Panc1 (cell line): ENCODE measurements around the gene SOX11. TPM values are rescaled to one million over a fixed set of nuclear protein-coding genes. Genes with fewer than 3 reads are reported as not detected.

Experiments used
- ATAC-seq: fragments of 200-7000 bp; cut with Tn5 transposase; 2 replicates; pipeline ENCODE4 v1.9.1; 2020; ENCODE audit warnings: mild to moderate bottlenecking, moderate library complexity
- BruUV-seq: library from RNA; stranded (reverse); fragments of 400-500 nt; replicated peaks from 2 replicates; lab custom pipeline; 2021; lab: Mats Ljungman, UMichigan
- CTCF ChIA-PET: fragments of 300-600 bp; sonication (Branson Sonifier 250); formaldehyde crosslinking; loops from one replicate; lab custom pipeline; 2022; ENCODE audit warnings: antibody characterized with exemption; lab: Charles Lee
- POLR2A ChIA-PET: fragments of 300-600 bp; sonication (Branson Sonifier 250); formaldehyde crosslinking; loops from one replicate; lab custom pipeline; 2022; ENCODE audit warnings: antibody characterized with exemption; lab: Charles Lee
- DNase-seq: peaks from one replicate; pipeline ENCODE4 v3.0.0-alpha.2; 2010; ENCODE audit warnings: low read depth, low spot score
- H3K27ac ChIP-seq: 2 replicates; pipeline ENCODE4 v1.5.1; 2011; ENCODE audit warnings: mild to moderate bottlenecking, low read length, inconsistent platforms
- H3K27me3 ChIP-seq: fragments of 200-500 bp; sonication (Bioruptor generic); 2 replicates; pipeline ENCODE4 v1.6.0; 2014; ENCODE audit warnings: low read length, inconsistent platforms; ENCODE audit not compliant: control insufficient read depth, insufficient read depth
- H3K36me3 ChIP-seq: fragments of 200-500 bp; sonication (Bioruptor generic); 2 replicates; pipeline ENCODE4 v1.5.1; 2014; ENCODE audit warnings: inconsistent platforms, mild to moderate bottlenecking, low read length, moderate library complexity; ENCODE audit not compliant: control insufficient read depth, insufficient read depth
- H3K4me1 ChIP-seq: 2 replicates; pipeline ENCODE4 v1.5.1; 2011; ENCODE audit warnings: inconsistent platforms, mild to moderate bottlenecking, low read length, moderate library complexity; ENCODE audit not compliant: control insufficient read depth, insufficient read depth
- H3K4me3 ChIP-seq, 2 experiments: 2 replicates each; pipeline ENCODE4 v1.5.1; 2011 to 2012; ENCODE audit warnings: low read depth in 2 of 2, low read length in 2 of 2, mild to moderate bottlenecking in 2 of 2, inconsistent platforms in 1 of 2, moderate library complexity in 1 of 2
- H3K9me3 ChIP-seq: fragments of 200-500 bp; sonication (Bioruptor generic); 2 replicates; pipeline ENCODE4 v1.5.1; 2014; ENCODE audit warnings: low read depth, mild to moderate bottlenecking, inconsistent platforms, low read length, moderate library complexity; ENCODE audit not compliant: control insufficient read depth, insufficient read depth
- POLR2AphosphoS5 ChIP-seq: IDR thresholded peaks from 2 replicates; pipeline ENCODE4 v1.6.1; 2012; ENCODE audit warnings: mild to moderate bottlenecking, low read depth, low read length, moderate library complexity
- SIN3A ChIP-seq: IDR thresholded peaks from 2 replicates; pipeline ENCODE4 v1.6.1; 2012; ENCODE audit warnings: low read depth, mild to moderate bottlenecking, low read length, moderate library complexity, borderline replicate concordance; ENCODE audit not compliant: insufficient read depth
- TCF7L2 ChIP-seq: IDR thresholded peaks from 2 replicates; pipeline ENCODE4 v1.6.1; 2011; ENCODE audit warnings: mild to moderate bottlenecking, low read depth, low read length, inconsistent platforms
- in situ Hi-C: cut with HindIII; loops from 2 replicates; pipeline ENCODE4 v1.10.0; 2016; ENCODE audit warnings: low sequenced_read_pairs, low pct_unique_long_range_greater_than_20kb
- intact Hi-C: fragments of 100-400 bp; cut with micrococcal nuclease; formaldehyde crosslinking; loops from one replicate; pipeline ENCODE4 v1.10.0; 2022; ENCODE audit not compliant: unreplicated experiment
- total RNA-seq: library from RNA; stranded (reverse); gene quantifications from one replicate; pipeline ENCODE4 v1.2.1, GENCODE V29; 2021; ENCODE audit not compliant: unreplicated experiment
- TF ChIP-seq, protein P1 (sequence below): fragments of 450-650 bp; IDR thresholded peaks from 2 replicates; pipeline ENCODE4 v1.5.1; 2017; ENCODE audit warnings: mild to moderate bottlenecking
- TF ChIP-seq, protein P2 (sequence below), 2 experiments: IDR thresholded peaks; 2 replicates each; pipeline ENCODE4 v1.6.1; 2011 to 2012; ENCODE audit warnings: low read depth in 2 of 2, control low read depth in 1 of 2, low read length in 1 of 2, mild to moderate bottlenecking in 1 of 2, moderate library complexity in 1 of 2; ENCODE audit not compliant: insufficient read depth in 1 of 2

SOX11 gene
- total RNA-seq, 1 experiment from 2014 or later = not detected

DNA sequence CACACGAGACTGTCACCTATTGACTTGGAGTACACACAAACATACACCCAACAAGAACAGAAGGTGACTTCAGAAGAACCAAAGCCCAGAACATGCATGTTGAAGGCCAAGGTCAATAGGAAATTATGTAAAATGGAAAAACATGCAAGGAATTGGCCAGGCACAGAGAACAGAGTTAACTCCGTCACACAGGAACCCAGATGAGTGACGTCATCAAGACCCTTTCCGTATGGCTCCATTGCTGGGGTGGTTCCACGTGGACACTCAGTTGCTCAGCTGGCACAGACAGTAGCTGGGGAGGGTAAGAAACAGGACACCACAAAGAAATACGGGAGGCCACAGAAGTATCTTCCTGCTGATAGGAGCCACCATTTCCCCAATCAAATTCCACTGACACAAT is 18.4 kb downstream of the SOX11 start:
- Histone ChIP-seq H3K9me3 (no peaks in the 10 kb centered on the region), H3K36me3 (no peaks in the 10 kb centered on the region), H3K4me3 (no peak overlapping the region), H3K4me1 (no peaks in the 10 kb centered on the region), H3K27ac (no peak overlapping the region), H3K27me3 (no peaks in the 10 kb centered on the region)
- in situ Hi-C loops = no loop called here
- intact Hi-C loops = no loop called here
- BruUV-seq = no TSS peak
- CTCF ChIA-PET = no interaction called here
- DNase-seq = no peak
- ATAC-seq = no peak
- TF ChIP-seq TCF7L2 (no peak), SIN3A (no peak), POLR2AphosphoS5 (no peak)
- TF ChIP-seq, protein P1, sequence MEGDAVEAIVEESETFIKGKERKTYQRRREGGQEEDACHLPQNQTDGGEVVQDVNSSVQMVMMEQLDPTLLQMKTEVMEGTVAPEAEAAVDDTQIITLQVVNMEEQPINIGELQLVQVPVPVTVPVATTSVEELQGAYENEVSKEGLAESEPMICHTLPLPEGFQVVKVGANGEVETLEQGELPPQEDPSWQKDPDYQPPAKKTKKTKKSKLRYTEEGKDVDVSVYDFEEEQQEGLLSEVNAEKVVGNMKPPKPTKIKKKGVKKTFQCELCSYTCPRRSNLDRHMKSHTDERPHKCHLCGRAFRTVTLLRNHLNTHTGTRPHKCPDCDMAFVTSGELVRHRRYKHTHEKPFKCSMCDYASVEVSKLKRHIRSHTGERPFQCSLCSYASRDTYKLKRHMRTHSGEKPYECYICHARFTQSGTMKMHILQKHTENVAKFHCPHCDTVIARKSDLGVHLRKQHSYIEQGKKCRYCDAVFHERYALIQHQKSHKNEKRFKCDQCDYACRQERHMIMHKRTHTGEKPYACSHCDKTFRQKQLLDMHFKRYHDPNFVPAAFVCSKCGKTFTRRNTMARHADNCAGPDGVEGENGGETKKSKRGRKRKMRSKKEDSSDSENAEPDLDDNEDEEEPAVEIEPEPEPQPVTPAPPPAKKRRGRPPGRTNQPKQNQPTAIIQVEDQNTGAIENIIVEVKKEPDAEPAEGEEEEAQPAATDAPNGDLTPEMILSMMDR = no peak
- TF ChIP-seq, protein P2, sequence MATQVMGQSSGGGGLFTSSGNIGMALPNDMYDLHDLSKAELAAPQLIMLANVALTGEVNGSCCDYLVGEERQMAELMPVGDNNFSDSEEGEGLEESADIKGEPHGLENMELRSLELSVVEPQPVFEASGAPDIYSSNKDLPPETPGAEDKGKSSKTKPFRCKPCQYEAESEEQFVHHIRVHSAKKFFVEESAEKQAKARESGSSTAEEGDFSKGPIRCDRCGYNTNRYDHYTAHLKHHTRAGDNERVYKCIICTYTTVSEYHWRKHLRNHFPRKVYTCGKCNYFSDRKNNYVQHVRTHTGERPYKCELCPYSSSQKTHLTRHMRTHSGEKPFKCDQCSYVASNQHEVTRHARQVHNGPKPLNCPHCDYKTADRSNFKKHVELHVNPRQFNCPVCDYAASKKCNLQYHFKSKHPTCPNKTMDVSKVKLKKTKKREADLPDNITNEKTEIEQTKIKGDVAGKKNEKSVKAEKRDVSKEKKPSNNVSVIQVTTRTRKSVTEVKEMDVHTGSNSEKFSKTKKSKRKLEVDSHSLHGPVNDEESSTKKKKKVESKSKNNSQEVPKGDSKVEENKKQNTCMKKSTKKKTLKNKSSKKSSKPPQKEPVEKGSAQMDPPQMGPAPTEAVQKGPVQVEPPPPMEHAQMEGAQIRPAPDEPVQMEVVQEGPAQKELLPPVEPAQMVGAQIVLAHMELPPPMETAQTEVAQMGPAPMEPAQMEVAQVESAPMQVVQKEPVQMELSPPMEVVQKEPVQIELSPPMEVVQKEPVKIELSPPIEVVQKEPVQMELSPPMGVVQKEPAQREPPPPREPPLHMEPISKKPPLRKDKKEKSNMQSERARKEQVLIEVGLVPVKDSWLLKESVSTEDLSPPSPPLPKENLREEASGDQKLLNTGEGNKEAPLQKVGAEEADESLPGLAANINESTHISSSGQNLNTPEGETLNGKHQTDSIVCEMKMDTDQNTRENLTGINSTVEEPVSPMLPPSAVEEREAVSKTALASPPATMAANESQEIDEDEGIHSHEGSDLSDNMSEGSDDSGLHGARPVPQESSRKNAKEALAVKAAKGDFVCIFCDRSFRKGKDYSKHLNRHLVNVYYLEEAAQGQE (IDR thresholded peaks at IDR 0.05; ENCODE audit: insufficient read depth in 1 of 2, low read depth in 2 of 2, low read length in 1 of 2) = no peak
- POLR2A ChIA-PET = no interaction called here

GRCh38 chr2:5713101-5713500 is 20.9 kb downstream of the SOX11 start:
- no peak overlapping the region for H3K27ac ChIP-seq
- intact Hi-C loops = no loop called here
- H3K4me3 ChIP-seq = no peak overlapping the region
- H3K36me3 ChIP-seq = no peaks in the 10 kb centered on the region
- H3K9me3 ChIP-seq = no peaks in the 10 kb centered on the region
- TF ChIP-seq TCF7L2 (no peak), POLR2AphosphoS5 (no peak), SIN3A (no peak)
- TF ChIP-seq, protein P2 (IDR thresholded peaks at IDR 0.05; ENCODE audit: insufficient read depth in 1 of 2, low read depth in 2 of 2, low read length in 1 of 2) = no peak
- TF ChIP-seq, protein P1 = no peak
- H3K27me3 ChIP-seq = no peaks in the 10 kb centered on the region
- ATAC-seq = no peak
- CTCF ChIA-PET = no interaction called here
- BruUV-seq = no TSS peak
- in situ Hi-C loops = no loop called here
- no peak for DNase-seq
- POLR2A ChIA-PET = no interaction called here
- no peaks in the 10 kb centered on the region for H3K4me1 ChIP-seq
